ENCODE measurements around the gene FCRLB.

DNA sequence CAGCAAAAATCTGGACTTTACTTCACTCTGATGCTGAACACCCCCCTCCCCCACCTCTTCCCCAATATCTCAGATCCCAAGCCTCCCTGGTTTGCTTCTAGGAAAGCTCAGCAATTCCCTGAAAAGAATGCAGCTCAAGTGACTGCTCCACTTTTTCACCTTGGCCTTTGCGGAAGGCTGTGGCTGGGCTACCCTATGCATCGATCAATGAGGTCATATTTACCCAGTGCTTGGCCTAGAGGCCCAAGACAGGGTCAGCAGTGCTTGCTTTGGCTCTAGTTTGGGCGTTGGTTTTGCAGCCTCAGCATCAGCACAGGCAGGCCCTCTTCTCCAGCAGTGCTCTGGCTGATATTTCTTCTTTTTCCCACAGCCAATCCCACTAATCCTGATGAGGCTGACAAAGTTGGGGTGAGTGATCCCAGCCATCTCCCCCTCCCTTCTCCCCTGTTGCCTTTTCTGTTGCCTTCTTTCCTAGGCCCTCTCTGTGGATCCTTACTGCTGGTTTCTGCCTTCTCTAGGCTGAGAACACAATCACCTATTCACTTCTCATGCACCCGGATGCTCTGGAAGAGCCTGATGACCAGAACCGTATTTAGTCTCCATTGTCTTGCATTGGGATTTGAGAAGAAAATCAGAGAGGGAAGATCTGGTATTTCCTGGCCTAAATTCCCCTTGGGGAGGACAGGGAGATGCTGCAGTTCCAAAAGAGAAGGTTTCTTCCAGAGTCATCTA is 44.2 kb upstream of the FCRLB start:
- TF ChIP-seq, protein P1, sequence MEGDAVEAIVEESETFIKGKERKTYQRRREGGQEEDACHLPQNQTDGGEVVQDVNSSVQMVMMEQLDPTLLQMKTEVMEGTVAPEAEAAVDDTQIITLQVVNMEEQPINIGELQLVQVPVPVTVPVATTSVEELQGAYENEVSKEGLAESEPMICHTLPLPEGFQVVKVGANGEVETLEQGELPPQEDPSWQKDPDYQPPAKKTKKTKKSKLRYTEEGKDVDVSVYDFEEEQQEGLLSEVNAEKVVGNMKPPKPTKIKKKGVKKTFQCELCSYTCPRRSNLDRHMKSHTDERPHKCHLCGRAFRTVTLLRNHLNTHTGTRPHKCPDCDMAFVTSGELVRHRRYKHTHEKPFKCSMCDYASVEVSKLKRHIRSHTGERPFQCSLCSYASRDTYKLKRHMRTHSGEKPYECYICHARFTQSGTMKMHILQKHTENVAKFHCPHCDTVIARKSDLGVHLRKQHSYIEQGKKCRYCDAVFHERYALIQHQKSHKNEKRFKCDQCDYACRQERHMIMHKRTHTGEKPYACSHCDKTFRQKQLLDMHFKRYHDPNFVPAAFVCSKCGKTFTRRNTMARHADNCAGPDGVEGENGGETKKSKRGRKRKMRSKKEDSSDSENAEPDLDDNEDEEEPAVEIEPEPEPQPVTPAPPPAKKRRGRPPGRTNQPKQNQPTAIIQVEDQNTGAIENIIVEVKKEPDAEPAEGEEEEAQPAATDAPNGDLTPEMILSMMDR (IDR thresholded peaks at IDR 0.05), result no peak
- TF ChIP-seq, protein P2, sequence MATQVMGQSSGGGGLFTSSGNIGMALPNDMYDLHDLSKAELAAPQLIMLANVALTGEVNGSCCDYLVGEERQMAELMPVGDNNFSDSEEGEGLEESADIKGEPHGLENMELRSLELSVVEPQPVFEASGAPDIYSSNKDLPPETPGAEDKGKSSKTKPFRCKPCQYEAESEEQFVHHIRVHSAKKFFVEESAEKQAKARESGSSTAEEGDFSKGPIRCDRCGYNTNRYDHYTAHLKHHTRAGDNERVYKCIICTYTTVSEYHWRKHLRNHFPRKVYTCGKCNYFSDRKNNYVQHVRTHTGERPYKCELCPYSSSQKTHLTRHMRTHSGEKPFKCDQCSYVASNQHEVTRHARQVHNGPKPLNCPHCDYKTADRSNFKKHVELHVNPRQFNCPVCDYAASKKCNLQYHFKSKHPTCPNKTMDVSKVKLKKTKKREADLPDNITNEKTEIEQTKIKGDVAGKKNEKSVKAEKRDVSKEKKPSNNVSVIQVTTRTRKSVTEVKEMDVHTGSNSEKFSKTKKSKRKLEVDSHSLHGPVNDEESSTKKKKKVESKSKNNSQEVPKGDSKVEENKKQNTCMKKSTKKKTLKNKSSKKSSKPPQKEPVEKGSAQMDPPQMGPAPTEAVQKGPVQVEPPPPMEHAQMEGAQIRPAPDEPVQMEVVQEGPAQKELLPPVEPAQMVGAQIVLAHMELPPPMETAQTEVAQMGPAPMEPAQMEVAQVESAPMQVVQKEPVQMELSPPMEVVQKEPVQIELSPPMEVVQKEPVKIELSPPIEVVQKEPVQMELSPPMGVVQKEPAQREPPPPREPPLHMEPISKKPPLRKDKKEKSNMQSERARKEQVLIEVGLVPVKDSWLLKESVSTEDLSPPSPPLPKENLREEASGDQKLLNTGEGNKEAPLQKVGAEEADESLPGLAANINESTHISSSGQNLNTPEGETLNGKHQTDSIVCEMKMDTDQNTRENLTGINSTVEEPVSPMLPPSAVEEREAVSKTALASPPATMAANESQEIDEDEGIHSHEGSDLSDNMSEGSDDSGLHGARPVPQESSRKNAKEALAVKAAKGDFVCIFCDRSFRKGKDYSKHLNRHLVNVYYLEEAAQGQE (IDR thresholded peaks at IDR 0.05; ENCODE audit: insufficient read depth in 1 of 2, low read depth in 2 of 2, low read length in 1 of 2), result no peak
- TF ChIP-seq POLR2AphosphoS5 (IDR thresholded peaks at IDR 0.05; ENCODE audit: low read depth, low read length), result no peak
- no peak for TF ChIP-seq SIN3A (IDR thresholded peaks at IDR 0.05; ENCODE audit: borderline replicate concordance, insufficient read depth, low read depth, low read length)
- TF ChIP-seq TCF7L2 (IDR thresholded peaks at IDR 0.05; ENCODE audit: low read depth, low read length), result no peak

All from Panc1 (cell line).